Measurements from ENCODE around the gene HIC1. TPM values are rescaled to one million over a fixed set of nuclear protein-coding genes. Genes with fewer than 3 reads are reported as not detected.
A peak's percentile ranks its signal among the peaks of the same experiment; 100 is the strongest.

HIC1 gene
- total and polyA plus RNA-seq, 7 donors, result 2.0 to 12.6 (median 4.3) TPM

DNA sequence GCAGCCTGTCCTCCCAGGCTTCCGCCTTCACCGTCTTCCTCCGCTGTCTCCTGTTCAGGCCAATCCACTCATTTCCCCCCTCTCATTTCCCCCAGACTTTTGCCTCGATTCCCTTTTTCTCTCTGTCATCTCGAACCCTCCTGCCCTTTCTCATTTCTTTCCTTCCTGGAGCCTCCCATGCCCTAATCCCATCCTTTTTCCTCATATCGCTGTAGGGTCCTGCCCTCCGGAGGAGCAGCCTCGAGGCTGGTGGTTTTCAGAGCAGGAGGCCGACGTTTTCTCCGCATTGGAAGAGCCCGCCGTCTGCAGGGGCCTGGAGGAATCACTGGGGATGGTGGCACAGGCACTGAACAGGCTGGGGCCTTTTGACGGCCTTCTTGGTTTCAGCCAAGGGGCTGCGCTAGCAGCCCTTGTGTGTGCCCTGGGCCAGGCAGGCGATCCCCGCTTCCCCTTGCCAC lies 12.5 kb upstream of the HIC1 start:
- Histone ChIP-seq H3K4me1 (peaks cover 29% of the 10 kb centered on the region), H3K4me3 (peak overlapping the region; percentile 85), H3K9me3 (no peaks in the 10 kb centered on the region), H3K27ac (peak overlapping the region; percentile 91), H3K36me3 (ENCODE audit: insufficient read depth in 1 of 2, low read depth in 1 of 2) (peaks cover 2 to 51% of the 10 kb centered on the region in 2 donors), H3K27me3 (ENCODE audit: insufficient read depth in 3 of 3, low read length in 2 of 3) (no peaks in the 10 kb centered on the region)
- 9 to 14% (median 12%) methylated on average over 17 of the region's 17 CpGs for WGBS, 3 donors
- ATAC-seq (peak in 3 of 4 donors; percentile 4 to 15 (median 10)), DNase-seq (no peak)
- intact Hi-C loops (cut with DNase I), result no loop called here
- TF ChIP-seq, protein P1, sequence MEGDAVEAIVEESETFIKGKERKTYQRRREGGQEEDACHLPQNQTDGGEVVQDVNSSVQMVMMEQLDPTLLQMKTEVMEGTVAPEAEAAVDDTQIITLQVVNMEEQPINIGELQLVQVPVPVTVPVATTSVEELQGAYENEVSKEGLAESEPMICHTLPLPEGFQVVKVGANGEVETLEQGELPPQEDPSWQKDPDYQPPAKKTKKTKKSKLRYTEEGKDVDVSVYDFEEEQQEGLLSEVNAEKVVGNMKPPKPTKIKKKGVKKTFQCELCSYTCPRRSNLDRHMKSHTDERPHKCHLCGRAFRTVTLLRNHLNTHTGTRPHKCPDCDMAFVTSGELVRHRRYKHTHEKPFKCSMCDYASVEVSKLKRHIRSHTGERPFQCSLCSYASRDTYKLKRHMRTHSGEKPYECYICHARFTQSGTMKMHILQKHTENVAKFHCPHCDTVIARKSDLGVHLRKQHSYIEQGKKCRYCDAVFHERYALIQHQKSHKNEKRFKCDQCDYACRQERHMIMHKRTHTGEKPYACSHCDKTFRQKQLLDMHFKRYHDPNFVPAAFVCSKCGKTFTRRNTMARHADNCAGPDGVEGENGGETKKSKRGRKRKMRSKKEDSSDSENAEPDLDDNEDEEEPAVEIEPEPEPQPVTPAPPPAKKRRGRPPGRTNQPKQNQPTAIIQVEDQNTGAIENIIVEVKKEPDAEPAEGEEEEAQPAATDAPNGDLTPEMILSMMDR (IDR thresholded peaks at IDR 0.05), result no peak

DNA sequence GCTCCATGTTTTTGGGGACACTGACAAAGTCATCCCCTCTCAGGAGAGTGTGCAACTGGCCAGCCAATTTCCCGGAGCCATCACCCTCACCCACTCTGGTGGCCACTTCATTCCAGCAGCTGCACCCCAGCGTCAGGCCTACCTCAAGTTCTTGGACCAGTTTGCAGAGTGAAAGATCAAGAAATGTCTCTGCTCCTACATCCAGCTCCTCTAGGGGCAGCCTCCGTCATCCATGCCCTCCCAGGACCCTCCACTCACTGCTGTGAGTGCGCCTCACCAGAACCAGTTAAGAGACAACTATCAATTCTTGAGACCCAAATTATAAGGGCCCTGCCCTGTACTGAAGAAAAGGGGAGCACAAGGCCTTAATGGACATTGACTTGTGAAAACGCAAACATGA lies 12.0 kb upstream of the HIC1 start:
- ATAC-seq (peak in 1 of 4 donors; percentile 3), DNase-seq (no peak)
- Histone ChIP-seq H3K36me3 (ENCODE audit: insufficient read depth in 1 of 2, low read depth in 1 of 2) (peaks cover 2 to 46% of the 10 kb centered on the region in 2 donors), H3K27ac (peak overlapping the region; percentile 91), H3K27me3 (ENCODE audit: insufficient read depth in 3 of 3, low read length in 2 of 3) (peaks cover 0 to 4% (median 0%) of the 10 kb centered on the region in 3 donors), H3K9me3 (no peaks in the 10 kb centered on the region), H3K4me3 (peak overlapping the region; percentile 85), H3K4me1 (peaks cover 29% of the 10 kb centered on the region)
- intact Hi-C loops (cut with DNase I), result no loop called here
- WGBS, 3 donors, result 78 to 82% (median 80%) methylated on average over 5 of the region's 5 CpGs
- TF ChIP-seq, protein P1 (IDR thresholded peaks at IDR 0.05), result no peak

DNA sequence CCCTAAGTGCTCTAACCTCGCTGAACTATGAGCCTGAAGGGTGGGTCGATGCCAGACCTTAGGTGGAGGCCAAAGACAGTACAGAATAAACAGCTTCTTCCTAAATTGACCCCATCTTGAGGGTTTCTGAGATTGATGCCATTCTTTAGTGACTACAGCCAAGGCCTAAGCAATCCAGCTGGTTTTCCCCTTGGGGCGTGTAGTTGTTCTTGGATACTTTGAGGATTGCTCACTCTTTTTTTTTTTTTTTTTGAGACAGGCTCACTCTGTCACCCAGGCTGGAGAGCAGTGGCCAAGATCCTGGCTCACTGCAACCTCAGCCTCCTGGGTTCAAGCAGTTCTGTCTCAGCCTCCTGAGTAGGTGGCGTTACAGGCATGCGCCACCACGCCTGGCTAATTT lies 11.1 kb upstream of the HIC1 start:
- peaks cover 2 to 37% of the 10 kb centered on the region in 2 donors for H3K36me3 ChIP-seq (ENCODE audit: insufficient read depth in 1 of 2, low read depth in 1 of 2)
- no peaks in the 10 kb centered on the region for H3K9me3 ChIP-seq
- peak overlapping the region; percentile 27 for H3K27ac ChIP-seq
- no peak overlapping the region for H3K4me3 ChIP-seq
- peaks cover 29% of the 10 kb centered on the region for H3K4me1 ChIP-seq
- peaks cover 0 to 13% (median 0%) of the 10 kb centered on the region in 3 donors for H3K27me3 ChIP-seq (ENCODE audit: insufficient read depth in 3 of 3, low read length in 2 of 3)
- intact Hi-C loops (cut with DNase I), result no loop called here
- TF ChIP-seq, protein P1 (IDR thresholded peaks at IDR 0.05), result no peak
- DNase-seq, result no peak
- ATAC-seq, result no peak
- WGBS, 3 donors, result 86 to 87% (median 86%) methylated on average over 6 of the region's 6 CpGs

DNA sequence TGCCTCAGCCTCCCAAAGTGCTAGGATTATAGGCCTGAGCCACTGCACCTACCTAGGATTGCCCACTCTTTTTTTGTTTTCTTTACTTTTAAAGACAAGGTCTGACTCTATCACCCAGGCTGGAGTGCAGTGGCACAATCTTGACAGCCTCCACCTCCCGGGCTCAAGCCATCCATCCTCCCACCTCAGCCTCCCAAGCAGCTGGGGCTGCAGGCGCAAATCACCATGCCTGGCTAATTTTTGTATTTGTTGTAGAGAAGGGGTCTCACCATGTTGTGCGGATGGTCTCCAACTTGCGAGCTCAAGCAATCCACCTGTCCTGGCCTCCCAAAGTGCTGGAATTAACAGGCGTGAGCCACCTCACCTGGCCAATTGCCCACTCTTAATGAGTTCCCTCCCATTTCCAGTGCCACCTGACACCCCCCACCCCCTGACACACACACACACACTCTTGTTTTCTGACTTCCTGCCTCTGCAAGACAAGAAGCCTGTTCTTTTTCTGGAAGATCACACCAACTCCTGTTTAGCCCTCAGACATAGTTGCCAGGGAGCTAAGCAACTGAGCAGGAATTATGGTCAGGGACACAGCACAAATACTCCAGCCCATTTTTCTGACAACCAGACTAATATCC lies 10.5 kb upstream of the HIC1 start:
- no peak for ATAC-seq
- TF ChIP-seq, protein P1 (IDR thresholded peaks at IDR 0.05), result no peak

More for the DNA sequence above, 10.5 kb upstream of the HIC1 start:
- H3K9me3 ChIP-seq, result no peaks in the 10 kb centered on the region
- peaks cover 0 to 18% (median under 1%) of the 10 kb centered on the region in 3 donors for H3K27me3 ChIP-seq (ENCODE audit: insufficient read depth in 3 of 3, low read length in 2 of 3)
- H3K4me1 ChIP-seq, result peaks cover 33% of the 10 kb centered on the region
- H3K4me3 ChIP-seq, result no peak overlapping the region
- 88 to 89% (median 88%) methylated on average over 5 of the region's 5 CpGs for WGBS, 3 donors
- peak overlapping the region; percentile 27 for H3K27ac ChIP-seq
- no peak for DNase-seq
- intact Hi-C loops (cut with DNase I), result no loop called here
- H3K36me3 ChIP-seq (ENCODE audit: insufficient read depth in 1 of 2, low read depth in 1 of 2), result peaks cover 2 to 34% of the 10 kb centered on the region in 2 donors
